ENCODE data around the gene PRMT9. TPM values are rescaled to one million over a fixed set of nuclear protein-coding genes. Genes with fewer than 3 reads are reported as not detected.

Gene PRMT9
- total and polyA plus RNA-seq, 2 donors (not counting 1 experiment from before 2014, with no cell fraction given) = 5.6 to 11.0 TPM

DNA sequence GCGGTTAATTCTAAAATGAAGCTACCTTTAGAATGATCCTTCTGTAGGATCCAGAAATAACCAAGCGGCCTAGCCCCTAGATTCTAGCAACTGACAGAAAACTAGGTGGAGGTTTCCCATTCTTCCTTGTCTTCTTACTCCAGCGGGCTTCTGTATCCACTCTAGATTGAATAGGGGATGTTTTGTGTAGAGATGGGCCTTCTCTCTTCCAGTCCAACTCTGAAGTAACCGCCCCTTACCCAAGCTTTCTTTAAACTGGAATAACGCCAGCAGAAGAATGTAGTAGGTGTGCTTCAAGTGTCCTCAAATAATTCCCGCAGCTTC, 67.2 kb downstream of the PRMT9 start:
- Histone ChIP-seq H4K20me1 (ENCODE audit: control insufficient read depth, insufficient read depth, low read length, poor library complexity, severe bottlenecking) (peaks cover 11% of the 10 kb centered on the region), H3K27ac (ENCODE audit: low read length in 2 of 2) (peak overlapping the region; percentile 77 to 94), H2AFZ (ENCODE audit: insufficient read depth, low read depth, low read length, poor library complexity, severe bottlenecking) (peak overlapping the region; percentile 88), H3K4me1 (ENCODE audit: control insufficient read depth in 2 of 2, insufficient read depth in 2 of 2, low read length in 2 of 2) (peaks cover 19 to 27% of the 10 kb centered on the region in 2 donors), H3K9me3 (ENCODE audit: control extremely low read depth in 1 of 3, control insufficient read depth in 2 of 3, insufficient read depth in 1 of 3, low read length in 2 of 3) (no peaks in the 10 kb centered on the region), H3K36me3 (replicated peaks in 1 of 2; ENCODE audit: control extremely low read depth in 1 of 2, control insufficient read depth in 1 of 2, extremely low read depth in 1 of 2, insufficient read depth in 2 of 2, low read length in 1 of 2) (peaks cover 0 to 7% of the 10 kb centered on the region in 2 experiments), H3K4me2 (replicated peaks; ENCODE audit: low read depth, low read length, poor library complexity, severe bottlenecking) (peak overlapping the region; percentile 86), H3K79me2 (ENCODE audit: control insufficient read depth, insufficient read depth, low read length) (peaks cover 38% of the 10 kb centered on the region), H3K27me3 (replicated peaks in 1 of 4; ENCODE audit: control extremely low read depth in 1 of 4, control insufficient read depth in 3 of 4, insufficient read depth in 4 of 4, low read length in 3 of 4) (peaks cover 0 to 4% (median 0%) of the 10 kb centered on the region in 4 experiments), H3K4me3 (ENCODE audit: control extremely low read depth in 1 of 5, extremely low read depth in 1 of 5, insufficient read depth in 1 of 5, low read depth in 2 of 5, low read length in 4 of 5) (peak overlapping the region; percentile 72 to 92 (median 89)), H3K9ac (ENCODE audit: low read length) (peak overlapping the region; percentile 93)
- Mint-ChIP-seq H3K4me3 (peak overlapping the region; percentile 92), H3K27me3 (peaks cover 8% of the 10 kb centered on the region), H3K4me1 (peaks cover 37% of the 10 kb centered on the region), H3K27ac (peak overlapping the region; percentile 92), H3K9me3 (ENCODE audit: insufficient read depth) (no peaks in the 10 kb centered on the region)
- TF ChIP-seq, protein P1, sequence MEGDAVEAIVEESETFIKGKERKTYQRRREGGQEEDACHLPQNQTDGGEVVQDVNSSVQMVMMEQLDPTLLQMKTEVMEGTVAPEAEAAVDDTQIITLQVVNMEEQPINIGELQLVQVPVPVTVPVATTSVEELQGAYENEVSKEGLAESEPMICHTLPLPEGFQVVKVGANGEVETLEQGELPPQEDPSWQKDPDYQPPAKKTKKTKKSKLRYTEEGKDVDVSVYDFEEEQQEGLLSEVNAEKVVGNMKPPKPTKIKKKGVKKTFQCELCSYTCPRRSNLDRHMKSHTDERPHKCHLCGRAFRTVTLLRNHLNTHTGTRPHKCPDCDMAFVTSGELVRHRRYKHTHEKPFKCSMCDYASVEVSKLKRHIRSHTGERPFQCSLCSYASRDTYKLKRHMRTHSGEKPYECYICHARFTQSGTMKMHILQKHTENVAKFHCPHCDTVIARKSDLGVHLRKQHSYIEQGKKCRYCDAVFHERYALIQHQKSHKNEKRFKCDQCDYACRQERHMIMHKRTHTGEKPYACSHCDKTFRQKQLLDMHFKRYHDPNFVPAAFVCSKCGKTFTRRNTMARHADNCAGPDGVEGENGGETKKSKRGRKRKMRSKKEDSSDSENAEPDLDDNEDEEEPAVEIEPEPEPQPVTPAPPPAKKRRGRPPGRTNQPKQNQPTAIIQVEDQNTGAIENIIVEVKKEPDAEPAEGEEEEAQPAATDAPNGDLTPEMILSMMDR (IDR thresholded peaks at IDR 0.05) = no peak
- TF ChIP-seq EZH2 (IDR thresholded peaks at IDR 0.05; ENCODE audit: borderline replicate concordance, insufficient read depth, low read depth, low read length, poor library complexity, severe bottlenecking) = no peak
- intact Hi-C loops (cut with micrococcal nuclease) = loop anchor here (1.0 to 5.0 kb wide), 4 partner anchors 67 to 1998 kb away; partner anchors contain the start of genes MMAA, NR3C2, PRMT9 and SLC10A7
- ATAC-seq (ENCODE audit: low read depth) (no peak), DNase-seq (no peak)
- POLR2A ChIA-PET = interaction anchor here (1.7 kb wide), 1 partner anchor 67 kb away, joined by 14 read pairs; the partner anchor contains the start of gene PRMT9
- CTCF ChIA-PET = interaction anchor here (1.3 to 2.0 kb wide), 3 partner anchors 9 to 251 kb away, joined by 3 to 11 read pairs (median 3); partner anchors contain the start of gene PRMT9
- 0% methylated on average over 2 of the region's 6 CpGs for WGBS (ENCODE audit: insufficient coverage)

DNA sequence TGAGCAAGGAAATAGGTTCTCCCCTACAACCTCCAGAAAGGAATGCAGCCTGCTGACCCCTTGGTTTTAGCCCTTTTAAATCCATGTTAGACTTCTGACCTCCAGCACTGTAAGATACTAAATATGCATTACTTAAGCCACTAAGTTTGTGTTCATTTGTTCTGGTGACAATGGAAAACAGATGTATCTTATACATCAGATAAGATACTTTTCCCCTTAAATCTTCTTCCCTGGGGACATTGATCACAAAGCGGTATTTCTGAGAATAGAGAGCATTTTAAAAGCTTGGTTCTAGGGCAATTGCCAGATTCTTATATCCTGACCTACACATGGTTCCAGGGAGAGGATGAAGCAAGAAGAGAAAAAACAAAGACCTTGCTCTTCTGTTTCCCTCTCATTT, 73.3 kb downstream of the PRMT9 start:
- no peak overlapping the region for H3K4me3 Mint-ChIP-seq
- no peaks in the 10 kb centered on the region for H3K4me1 ChIP-seq (ENCODE audit: control insufficient read depth in 2 of 2, insufficient read depth in 2 of 2, low read length in 2 of 2)
- no peaks in the 10 kb centered on the region for H3K79me2 ChIP-seq (ENCODE audit: control insufficient read depth, insufficient read depth, low read length)
- no peak for TF ChIP-seq EZH2 (IDR thresholded peaks at IDR 0.05; ENCODE audit: borderline replicate concordance, insufficient read depth, low read depth, low read length, poor library complexity, severe bottlenecking)
- TF ChIP-seq, protein P1 (IDR thresholded peaks at IDR 0.05) = no peak
- WGBS (ENCODE audit: insufficient coverage) = no CpG with 5 or more reads among the region's 1 CpG
- intact Hi-C loops (cut with micrococcal nuclease) = no loop called here
- H3K27me3 Mint-ChIP-seq = peaks cover 20% of the 10 kb centered on the region
- ATAC-seq (ENCODE audit: low read depth) (no peak), DNase-seq (no peak)
- H3K4me1 Mint-ChIP-seq = no peaks in the 10 kb centered on the region
- H3K9me3 ChIP-seq (ENCODE audit: control extremely low read depth in 1 of 3, control insufficient read depth in 2 of 3, insufficient read depth in 1 of 3, low read length in 2 of 3) = no peaks in the 10 kb centered on the region
- H2AFZ ChIP-seq (ENCODE audit: insufficient read depth, low read depth, low read length, poor library complexity, severe bottlenecking) = no peak overlapping the region
- H3K4me2 ChIP-seq (replicated peaks; ENCODE audit: low read depth, low read length, poor library complexity, severe bottlenecking) = no peak overlapping the region
- H3K9ac ChIP-seq (ENCODE audit: low read length) = no peak overlapping the region
- CTCF ChIA-PET = no interaction called here
- H3K27ac ChIP-seq (ENCODE audit: low read length in 2 of 2) = no peak overlapping the region
- no peak overlapping the region for H3K27ac Mint-ChIP-seq
- no peak overlapping the region for H3K4me3 ChIP-seq (ENCODE audit: control extremely low read depth in 1 of 5, extremely low read depth in 1 of 5, insufficient read depth in 1 of 5, low read depth in 2 of 5, low read length in 4 of 5)
- H3K9me3 Mint-ChIP-seq (ENCODE audit: insufficient read depth) = no peaks in the 10 kb centered on the region
- H3K27me3 ChIP-seq (replicated peaks in 1 of 4; ENCODE audit: control extremely low read depth in 1 of 4, control insufficient read depth in 3 of 4, insufficient read depth in 4 of 4, low read length in 3 of 4) = peaks cover 0 to 4% (median 1%) of the 10 kb centered on the region in 4 experiments
- H4K20me1 ChIP-seq (ENCODE audit: control insufficient read depth, insufficient read depth, low read length, poor library complexity, severe bottlenecking) = no peaks in the 10 kb centered on the region
- POLR2A ChIA-PET = no interaction called here
- no peaks in the 10 kb centered on the region for H3K36me3 ChIP-seq (replicated peaks in 1 of 2; ENCODE audit: control extremely low read depth in 1 of 2, control insufficient read depth in 1 of 2, extremely low read depth in 1 of 2, insufficient read depth in 2 of 2, low read length in 1 of 2)

Measured in B cell (primary cell).